GM18498 (cell line): ENCODE results near the gene TM9SF1.

Source experiments
- ATAC-seq: cut with Tn5 transposase; IDR thresholded peaks from one replicate; pipeline ENCODE4 v1.9.1; 2021; ENCODE audit warnings: mild to moderate bottlenecking, moderate library complexity; ENCODE audit not compliant: unreplicated experiment

Gene TM9SF1

DNA sequence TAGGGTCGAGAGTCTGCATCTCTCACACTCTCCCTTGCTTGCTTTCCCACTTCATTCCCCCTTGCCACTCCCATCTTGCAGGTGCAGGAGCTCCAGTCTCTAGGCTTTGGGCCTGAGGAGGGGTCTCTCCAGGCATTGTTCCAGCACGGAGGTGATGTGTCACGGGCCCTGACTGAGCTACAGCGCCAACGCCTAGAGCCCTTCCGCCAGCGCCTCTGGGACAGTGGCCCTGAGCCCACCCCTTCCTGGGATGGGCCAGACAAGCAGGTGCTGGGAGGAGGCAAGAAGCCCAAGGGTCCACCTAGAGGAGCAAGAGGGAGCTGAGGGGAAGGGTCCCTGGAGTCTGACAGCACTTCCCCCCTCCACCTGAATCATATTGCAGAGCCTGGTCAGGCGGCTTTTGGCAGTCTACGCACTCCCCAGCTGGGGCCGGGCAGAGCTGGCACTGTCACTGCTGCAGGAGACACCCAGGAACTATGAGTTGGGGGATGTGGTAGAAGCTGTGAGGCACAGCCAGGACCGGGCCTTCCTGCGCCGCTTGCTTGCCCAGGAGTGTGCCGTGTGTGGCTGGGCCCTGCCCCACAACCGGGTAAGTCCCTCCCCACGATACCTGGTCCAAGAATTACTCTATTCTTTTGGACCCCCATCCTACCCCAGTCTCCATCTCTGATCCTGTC is 43.7 kb downstream of the TM9SF1 start:
- no peak for ATAC-seq

GRCh38 chr14:24150993-24151392 is 44.2 kb downstream of the TM9SF1 start:
- no peak for ATAC-seq

- no peak for ATAC-seq
Measured at GRCh38 chr14:24150567-24150966, 44.7 kb downstream of the TM9SF1 start.

DNA sequence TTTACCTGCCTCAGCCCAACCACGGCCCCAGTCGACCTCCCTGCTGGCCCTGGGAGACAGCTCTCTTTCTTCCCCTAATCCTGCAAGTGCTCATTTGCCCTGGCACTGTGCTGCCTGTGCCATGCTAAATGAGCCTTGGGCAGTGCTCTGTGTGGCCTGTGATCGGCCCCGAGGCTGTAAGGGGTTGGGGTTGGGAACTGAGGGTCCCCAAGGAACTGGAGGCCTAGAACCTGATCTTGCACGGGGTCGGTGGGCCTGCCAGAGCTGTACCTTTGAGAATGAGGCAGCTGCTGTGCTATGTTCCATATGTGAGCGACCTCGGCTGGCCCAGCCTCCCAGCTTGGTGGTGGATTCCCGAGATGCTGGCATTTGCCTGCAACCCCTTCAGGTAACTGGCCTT is 45.2 kb downstream of the TM9SF1 start:
- no peak for ATAC-seq

DNA sequence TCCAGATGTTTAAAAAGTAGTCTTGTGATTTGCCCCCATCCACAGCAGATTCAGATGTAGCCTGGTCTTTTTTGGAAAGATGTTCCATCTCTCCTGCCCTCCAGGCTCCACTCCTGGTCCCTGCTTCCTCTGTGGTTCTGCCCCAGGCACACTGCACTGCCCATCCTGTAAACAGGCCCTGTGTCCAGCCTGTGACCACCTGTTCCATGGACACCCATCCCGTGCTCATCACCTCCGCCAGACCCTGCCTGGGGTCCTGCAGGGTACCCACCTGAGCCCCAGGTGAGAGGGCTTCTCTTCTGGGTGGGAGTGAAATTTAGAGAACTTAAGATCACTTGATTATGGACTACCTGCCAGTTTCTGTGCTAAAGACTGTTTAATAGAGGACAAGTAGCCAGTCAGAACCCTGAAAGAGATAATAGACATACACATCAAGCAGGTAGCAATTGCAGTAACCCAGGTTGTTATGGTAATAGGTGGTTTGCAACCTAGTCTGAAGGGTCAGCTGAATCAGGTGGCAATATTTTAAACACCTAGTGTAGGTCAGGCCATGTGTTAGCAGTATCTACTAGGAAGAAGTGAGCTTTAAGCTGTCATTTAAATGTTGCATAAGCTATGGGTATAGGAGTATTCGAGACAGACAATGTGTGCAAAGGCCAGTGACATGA is 45.8 kb downstream of the TM9SF1 start:
- no peak for ATAC-seq

- ATAC-seq, result peak; percentile 0
Measured at GRCh38 chr14:24147761-24148428, 47.3 kb downstream of the TM9SF1 start.

DNA sequence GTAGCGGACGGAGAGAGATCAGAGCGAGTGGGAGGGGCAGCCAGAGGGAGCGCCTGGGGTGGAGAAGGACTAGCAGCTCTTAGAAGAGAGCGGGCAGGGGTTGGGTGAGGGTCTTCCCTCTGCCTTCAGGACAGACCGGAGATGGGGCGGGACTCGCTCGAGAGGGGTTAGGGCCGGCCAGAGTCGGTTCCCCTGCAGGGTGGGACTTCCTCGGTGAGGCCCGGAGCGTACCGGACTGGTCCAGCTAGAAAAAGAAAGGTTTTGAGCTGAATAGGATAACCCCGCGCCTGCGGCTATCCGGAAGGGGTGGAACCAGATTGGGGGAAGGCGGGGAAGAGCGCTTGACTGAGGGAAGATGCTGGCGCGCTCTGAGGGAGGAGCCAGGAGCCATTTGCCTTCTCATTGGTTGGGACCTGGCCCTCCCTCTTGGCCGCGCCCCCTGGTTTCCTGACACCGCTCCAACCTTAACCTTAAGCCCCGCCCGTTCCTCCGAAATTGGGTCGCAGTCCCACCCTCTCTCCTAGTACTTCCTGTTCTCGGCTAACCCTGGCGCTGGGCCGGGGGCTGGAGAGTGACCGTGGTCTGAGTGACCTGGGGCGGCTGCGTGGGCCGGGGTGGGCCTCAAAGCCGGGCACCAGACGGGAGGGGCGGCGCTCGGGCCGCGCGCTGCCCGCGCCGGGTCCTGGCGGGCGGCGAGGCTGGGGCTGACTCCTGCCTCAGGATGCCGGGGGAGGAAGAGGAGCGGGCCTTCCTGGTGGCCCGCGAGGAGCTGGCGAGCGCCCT is 48.1 kb downstream of the TM9SF1 start, which contains the start of gene RNF31:
RNF31 (plus strand) TSS at position 521 of the 783 bp plus-strand sequence; CDS start at position 722, 201 bp downstream.
- peak; percentile 79 for ATAC-seq

DNA sequence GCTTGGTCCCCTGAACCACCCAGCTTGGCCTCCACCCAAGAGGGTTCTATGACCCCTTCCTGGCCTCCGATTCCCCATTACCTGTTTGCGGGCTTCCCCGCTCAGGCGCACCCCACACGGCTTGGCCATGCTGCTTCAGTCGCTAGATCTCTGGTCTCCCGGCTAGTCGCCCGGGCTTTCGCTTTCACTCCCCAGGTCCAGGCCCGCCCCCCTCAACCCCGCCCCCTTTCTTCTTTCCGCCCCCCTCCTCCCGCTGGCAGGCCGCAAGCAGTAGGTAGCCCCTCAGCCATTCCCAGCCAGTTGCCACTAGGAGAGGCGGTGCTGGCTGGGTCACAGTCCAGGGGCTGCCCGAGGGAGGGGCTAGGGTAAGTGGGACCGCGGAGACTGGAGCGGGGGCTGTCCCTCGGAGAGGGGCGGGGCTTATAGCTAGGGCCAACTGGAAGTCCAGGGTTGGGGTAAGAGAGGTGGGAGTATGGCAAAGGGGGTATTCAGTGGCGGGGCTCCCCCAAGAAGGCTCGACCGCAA is 48.7 kb downstream of the TM9SF1 start, which contains the start of gene PSME2:
PSME2 (minus strand) TSS at position 158 of the 525 bp plus-strand sequence; CDS start at position 129, 29 bp downstream.
- peak; percentile 69 for ATAC-seq

- no peak for ATAC-seq
Measured at GRCh38 chr14:24145690-24146452, 49.4 kb downstream of the TM9SF1 start.

DNA sequence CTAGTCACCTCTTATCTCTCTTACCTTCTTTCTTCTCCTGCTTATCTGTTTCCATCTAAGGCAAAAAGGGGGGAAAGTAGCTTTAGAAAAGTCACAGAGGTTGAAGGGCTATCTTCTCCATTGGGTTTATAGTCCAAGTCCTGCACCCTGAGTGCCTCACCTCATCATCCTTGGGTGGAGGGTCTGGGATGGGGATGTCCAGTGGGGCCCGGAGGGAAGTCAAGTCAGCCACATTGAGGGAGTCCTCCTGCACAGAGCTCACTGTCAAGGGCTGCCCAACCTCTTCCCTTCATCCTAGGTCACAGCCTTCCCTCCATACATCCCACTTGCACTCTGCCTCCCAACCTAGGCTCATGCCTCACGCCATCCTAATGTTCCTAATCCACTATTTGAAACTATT is 50.0 kb downstream of the TM9SF1 start:
- no peak for ATAC-seq

- ATAC-seq, result no peak
Measured at GRCh38 chr14:24144451-24144850, 50.8 kb downstream of the TM9SF1 start.

- no peak for ATAC-seq
Measured at GRCh38 chr14:24143511-24143910, 51.7 kb downstream of the TM9SF1 start.

DNA sequence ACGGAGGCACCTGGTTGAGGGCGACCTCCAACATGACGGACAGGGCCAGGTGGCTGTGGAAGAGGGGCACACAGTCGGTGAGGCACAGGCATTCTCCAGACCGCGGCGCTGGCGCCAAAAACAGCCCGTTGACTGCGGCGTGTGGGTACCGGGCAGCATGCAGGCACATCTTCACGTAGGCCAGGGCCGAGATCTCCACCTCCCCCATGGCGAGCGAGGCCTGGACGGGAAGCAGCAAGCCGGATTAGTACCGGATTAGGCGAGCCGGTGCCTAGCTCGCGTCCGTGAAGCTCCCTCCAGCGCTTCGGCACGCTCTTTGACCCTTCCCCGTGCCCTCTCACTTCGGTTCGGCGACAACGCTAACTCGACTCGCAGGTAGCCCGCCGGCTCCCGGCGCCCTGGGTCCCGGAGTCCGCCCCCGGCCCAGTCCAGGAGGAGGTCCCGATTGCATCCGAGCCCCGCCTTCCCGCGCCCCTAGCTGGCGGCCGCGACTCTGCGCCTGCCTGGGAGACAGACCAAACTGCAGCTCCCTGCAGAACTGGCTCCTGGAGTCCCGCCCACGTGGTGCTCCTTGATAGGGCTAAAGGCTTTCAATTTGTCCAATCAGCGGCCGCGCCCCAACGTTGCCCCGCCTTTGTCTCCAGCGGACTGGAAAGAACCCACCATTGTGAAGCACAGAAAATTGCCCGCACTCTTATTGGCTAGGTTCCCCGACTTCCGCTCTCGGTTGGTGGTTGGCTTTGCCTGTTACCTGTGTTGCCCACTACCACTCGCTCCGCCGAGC is 54.0 kb downstream of the TM9SF1 start, which contains the start of gene EMC9:
EMC9 (minus strand) TSS at position 495 of the 784 bp plus-strand sequence; CDS start at position 208, 287 bp downstream.
- peak; percentile 88 for ATAC-seq

GRCh38 chr14:24139272-24139934 is 55.8 kb downstream of the TM9SF1 start:
- no peak for ATAC-seq
